ENCODE measurements around the gene ANKS3. TPM values are rescaled to one million over a fixed set of nuclear protein-coding genes. Genes with fewer than 3 reads are reported as not detected.

The ANKS3 gene
- total and polyA plus RNA-seq, 8 donors = 8.7 to 69.1 (median 12.6) TPM

- DNase-seq (no peak), FAIRE-seq (no peak), ATAC-seq (no peak)
- H3K36me3 ChIP-seq = peaks cover 3 to 47% (median 18%) of the 10 kb centered on the region in 3 donors
- no peak overlapping the region for H3K27ac ChIP-seq
- TF ChIP-seq CTCF (IDR thresholded peaks at IDR 0.05) = no peak
- intact Hi-C loops (cut with DNase I) = no loop called here
- no peaks in the 10 kb centered on the region for H3K4me1 ChIP-seq
- no peaks in the 10 kb centered on the region for H3K27me3 ChIP-seq
- H3K4me3 ChIP-seq = no peak overlapping the region
- WGBS, 2 donors = 95 to 97% methylated on average over 6 of the region's 6 CpGs
- H3K9me3 ChIP-seq = no peaks in the 10 kb centered on the region
These were observed 21.6 kb upstream of the ANKS3 start for GRCh38 chr16:4755687-4756086.

GRCh38 chr16:4754865-4755264 is 20.8 kb upstream of the ANKS3 start:
- DNase-seq (no peak), FAIRE-seq (no peak), ATAC-seq (no peak)
- no peak overlapping the region for H3K4me3 ChIP-seq
- H3K27me3 ChIP-seq = no peaks in the 10 kb centered on the region
- 95 to 97% methylated on average over 4 of the region's 4 CpGs for WGBS, 2 donors
- H3K9me3 ChIP-seq = no peaks in the 10 kb centered on the region
- peaks cover 3 to 39% (median 11%) of the 10 kb centered on the region in 3 donors for H3K36me3 ChIP-seq
- no peak for TF ChIP-seq CTCF (IDR thresholded peaks at IDR 0.05)
- no peaks in the 10 kb centered on the region for H3K4me1 ChIP-seq
- no peak overlapping the region for H3K27ac ChIP-seq
- intact Hi-C loops (cut with DNase I) = no loop called here

GRCh38 chr16:4753227-4753626 is 19.2 kb upstream of the ANKS3 start:
- Histone ChIP-seq H3K27ac (no peak overlapping the region), H3K27me3 (no peaks in the 10 kb centered on the region), H3K36me3 (peaks cover 3 to 29% (median 8%) of the 10 kb centered on the region in 3 donors), H3K4me1 (no peaks in the 10 kb centered on the region), H3K4me3 (no peak overlapping the region), H3K9me3 (no peaks in the 10 kb centered on the region)
- DNase-seq (no peak), FAIRE-seq (no peak), ATAC-seq (no peak)
- intact Hi-C loops (cut with DNase I) = no loop called here
- WGBS, 2 donors = 84 to 88% methylated on average over 11 of the region's 11 CpGs
- no peak for TF ChIP-seq CTCF (IDR thresholded peaks at IDR 0.05)

- no peaks in the 10 kb centered on the region for H3K4me1 ChIP-seq
- intact Hi-C loops (cut with DNase I) = no loop called here
- FAIRE-seq (no peak), ATAC-seq (no peak), DNase-seq (no peak)
- 95 to 97% methylated on average over 42 to 44 of the region's 44 CpGs for WGBS, 2 donors
- no peaks in the 10 kb centered on the region for H3K27me3 ChIP-seq
- no peak overlapping the region for H3K4me3 ChIP-seq
- no peak overlapping the region for H3K27ac ChIP-seq
- no peak for TF ChIP-seq CTCF (IDR thresholded peaks at IDR 0.05)
- peaks cover 3 to 24% (median 8%) of the 10 kb centered on the region in 3 donors for H3K36me3 ChIP-seq
- H3K9me3 ChIP-seq = no peaks in the 10 kb centered on the region
These were observed 18.5 kb upstream of the ANKS3 start for GRCh38 chr16:4752351-4753100.

GRCh38 chr16:4750896-4751295 is 16.8 kb upstream of the ANKS3 start:
- DNase-seq = no peak
- H3K36me3 ChIP-seq = peaks cover 3 to 24% (median 6%) of the 10 kb centered on the region in 3 donors
- intact Hi-C loops (cut with DNase I) = no loop called here

More at GRCh38 chr16:4750896-4751295, 16.8 kb upstream of the ANKS3 start:
- Histone ChIP-seq H3K9me3 (no peaks in the 10 kb centered on the region), H3K4me1 (no peaks in the 10 kb centered on the region), H3K27ac (no peak overlapping the region), H3K4me3 (no peak overlapping the region), H3K27me3 (no peaks in the 10 kb centered on the region)
- 75 to 81% methylated on average over 8 of the region's 8 CpGs for WGBS, 2 donors
- TF ChIP-seq CTCF (IDR thresholded peaks at IDR 0.05) = no peak
- ATAC-seq (no peak), FAIRE-seq (no peak)
